GM18870 (cell line): ENCODE data around the gene PHF3.

Experiments
- ATAC-seq: cut with Tn5 transposase; IDR thresholded peaks from one replicate; pipeline ENCODE4 v1.9.1; 2021; ENCODE audit warnings: moderate library complexity; ENCODE audit not compliant: unreplicated experiment

The PHF3 gene

DNA sequence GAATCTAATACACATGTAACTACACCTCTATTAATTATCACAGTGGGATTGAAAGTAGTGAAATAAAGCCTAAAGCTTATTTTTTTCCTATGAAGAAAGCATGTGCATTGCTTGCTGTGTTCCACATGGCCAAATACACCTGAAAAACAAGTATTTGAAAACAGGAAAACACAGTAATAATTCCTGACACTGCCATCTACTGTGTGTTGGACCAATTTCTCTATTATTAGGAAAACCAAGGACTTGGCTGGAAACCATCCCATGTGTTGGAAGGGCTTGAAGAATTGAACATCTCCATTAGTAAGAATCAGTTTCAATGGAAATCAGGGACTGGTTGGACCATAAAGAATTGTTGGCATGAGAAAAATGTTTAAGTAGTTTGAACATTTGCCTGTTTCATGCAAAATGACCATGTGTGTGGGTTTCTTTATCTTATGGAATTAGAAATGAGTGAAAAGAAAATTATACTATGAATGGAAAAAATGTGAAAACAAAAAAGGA, 124.1 kb downstream of the PHF3 start:
- no peak for ATAC-seq

DNA sequence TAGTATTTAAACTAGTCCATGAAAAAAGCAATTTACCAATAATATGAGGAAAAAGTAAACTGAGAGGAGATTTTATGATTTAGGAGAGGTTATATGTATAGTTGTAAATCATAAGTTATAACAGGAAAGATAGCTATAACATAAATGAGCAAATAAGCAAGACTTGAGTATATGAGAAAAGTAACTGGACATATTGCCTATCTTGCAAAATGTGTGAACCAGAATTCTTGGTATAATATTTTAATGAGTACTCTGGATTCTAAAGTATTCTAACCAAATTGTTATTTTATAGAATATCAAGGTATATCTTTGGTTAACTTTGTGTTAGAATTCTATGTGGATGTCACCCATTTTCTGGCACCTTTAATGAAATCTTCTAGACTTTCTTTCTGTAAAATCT, 124.6 kb downstream of the PHF3 start:
- ATAC-seq: no peak

DNA sequence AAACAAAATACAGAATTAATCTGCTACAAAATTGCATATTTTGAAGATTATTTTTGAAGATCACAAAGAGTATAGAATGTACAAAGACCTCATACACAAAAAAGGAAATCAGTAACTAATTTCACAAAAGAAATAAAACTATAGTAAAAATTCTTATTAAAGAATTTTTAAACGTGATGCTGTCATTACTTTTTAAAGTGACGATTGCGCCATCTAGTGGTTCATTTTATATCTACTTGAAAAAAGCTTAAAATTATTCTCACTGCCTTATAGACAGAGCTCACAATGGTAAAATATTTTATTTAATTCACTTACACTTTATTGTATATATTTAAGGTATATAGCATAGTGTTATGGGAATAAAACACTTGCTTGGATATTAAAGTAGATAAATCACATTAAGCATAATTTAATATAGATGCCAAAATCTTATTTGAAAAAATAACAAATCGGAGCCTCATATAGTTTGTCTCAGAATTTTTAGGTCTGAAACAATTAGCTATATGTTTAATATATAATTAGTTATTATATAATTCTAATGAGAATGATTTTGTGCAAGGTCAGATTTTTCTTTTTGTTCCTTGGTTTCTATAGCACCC, 128.8 kb downstream of the PHF3 start:
- no peak for ATAC-seq
